Measurements from ENCODE around the gene CACNA2D2.

The CACNA2D2 gene

DNA sequence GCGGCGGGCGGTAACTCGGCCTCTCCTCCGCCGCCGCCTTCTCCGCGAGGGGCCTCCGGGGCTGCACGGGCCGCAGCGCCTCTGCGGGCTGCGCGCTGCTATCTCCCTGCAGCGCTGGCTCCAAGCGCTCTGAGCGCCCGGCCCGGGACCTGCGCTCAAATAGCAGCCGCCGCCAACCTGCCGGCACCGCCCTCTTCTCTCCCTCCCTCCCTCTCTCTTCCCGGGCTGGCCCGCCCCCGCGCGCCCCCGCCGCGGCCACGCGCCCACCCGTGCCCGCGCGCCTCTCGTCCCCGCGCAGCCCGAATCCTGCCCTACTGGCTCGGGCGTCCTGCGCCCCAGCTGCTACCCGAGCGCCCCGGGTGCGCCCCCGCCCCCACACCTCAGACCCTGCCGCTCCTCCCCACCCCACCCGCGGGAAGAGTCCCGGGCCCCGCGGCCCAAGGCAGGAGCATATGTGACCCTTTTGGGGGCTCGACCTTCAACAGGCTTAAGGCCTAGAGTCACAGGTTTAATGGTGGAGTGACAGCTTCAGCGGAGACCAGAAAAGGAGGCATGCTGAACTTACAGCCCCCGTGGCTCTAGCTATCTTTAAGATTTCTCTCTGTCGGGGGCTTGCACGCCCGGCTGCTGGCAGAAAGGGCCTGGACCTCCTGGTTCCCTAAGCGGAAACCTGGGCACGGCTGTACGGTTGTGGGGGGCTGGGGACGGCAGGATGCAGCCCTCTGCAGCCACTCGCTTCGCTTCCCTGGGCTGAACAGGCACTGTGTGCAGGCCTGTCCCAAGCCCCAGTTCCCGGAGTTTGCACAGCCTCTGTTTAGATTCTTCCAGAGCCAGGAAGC, at the start of gene CACNA2D2:
CACNA2D2 (minus strand) TSS at position 131 of the 839 bp plus-strand sequence. CDS start 211 bp downstream, outside the sequence.
- DNase-seq (ENCODE audit: low spot score) = peak; percentile 63

- DNase-seq (ENCODE audit: low spot score) = no peak
These were observed 49.2 kb upstream of the CACNA2D2 start for GRCh38 chr3:50552598-50552997.

DNA sequence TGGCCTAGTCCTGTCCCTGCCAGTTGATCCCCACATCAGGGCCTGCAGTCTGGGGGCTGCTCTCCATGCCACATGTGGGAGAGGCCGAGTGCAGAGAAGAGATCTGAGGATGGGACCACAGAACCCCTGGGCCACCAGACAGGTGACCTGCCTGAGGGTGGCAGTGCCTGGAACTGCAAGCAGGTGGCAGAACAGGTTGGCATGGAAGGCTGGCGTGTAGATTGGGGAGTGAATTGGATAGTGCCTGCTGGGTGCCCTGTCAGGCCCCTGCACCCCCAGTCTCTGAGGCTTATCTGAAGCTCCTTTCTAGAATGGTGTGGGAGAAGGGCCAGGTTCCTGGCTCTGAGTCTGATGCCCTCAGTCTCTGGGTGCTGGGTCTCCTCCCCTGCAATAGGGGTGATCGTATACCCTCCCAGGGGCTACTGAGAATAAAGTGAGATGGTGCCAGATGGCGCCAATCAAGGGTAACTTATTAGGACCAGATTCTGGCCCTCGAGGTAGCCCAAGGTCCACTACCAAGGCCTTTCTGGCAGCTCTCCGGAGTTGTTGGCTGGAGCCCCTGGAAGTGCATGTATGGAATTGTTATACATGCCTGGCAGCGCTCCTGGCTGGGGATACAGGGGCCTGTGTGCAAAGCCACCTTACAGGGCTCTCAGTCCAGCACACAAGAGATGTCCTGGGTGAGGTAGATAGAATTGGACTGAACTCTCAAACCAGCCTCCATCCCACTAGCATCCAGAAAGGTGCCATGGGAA, 48.4 kb upstream of the CACNA2D2 start:
- no peak for DNase-seq (ENCODE audit: low spot score)

DNA sequence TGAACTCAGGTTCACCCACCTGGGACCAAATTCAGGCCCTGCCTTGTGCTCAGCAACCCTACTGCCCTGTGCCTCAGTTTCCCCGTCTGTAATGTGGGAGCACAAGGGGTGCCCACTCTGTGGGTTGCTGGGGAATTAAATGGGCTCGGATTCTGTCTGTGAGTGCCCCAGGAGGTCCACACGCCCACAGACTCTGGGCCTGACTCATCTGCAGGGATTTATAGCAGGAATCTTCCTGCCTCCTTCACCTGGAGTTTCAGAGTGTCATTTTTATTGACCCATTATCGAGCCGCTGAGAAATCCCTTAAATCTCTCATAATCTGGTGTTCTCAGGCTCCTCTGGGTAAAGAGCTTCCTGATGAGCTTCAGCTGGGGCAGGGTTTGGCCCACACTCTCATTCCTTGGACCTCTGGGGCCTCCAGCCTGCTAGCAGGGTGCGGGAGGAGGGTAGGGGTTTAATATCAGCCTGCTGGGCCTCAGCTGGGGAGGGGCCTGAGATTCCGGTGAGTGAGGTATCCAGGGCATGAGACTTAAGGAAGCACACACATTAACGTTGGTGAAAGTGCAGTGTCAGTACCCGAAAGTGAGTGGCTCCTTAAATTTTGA, 47.7 kb upstream of the CACNA2D2 start:
- DNase-seq (ENCODE audit: low spot score) = no peak

GRCh38 chr3:50550079-50550736, 46.8 kb upstream of the CACNA2D2 start:
- DNase-seq (ENCODE audit: low spot score) = peak; percentile 60

DNA sequence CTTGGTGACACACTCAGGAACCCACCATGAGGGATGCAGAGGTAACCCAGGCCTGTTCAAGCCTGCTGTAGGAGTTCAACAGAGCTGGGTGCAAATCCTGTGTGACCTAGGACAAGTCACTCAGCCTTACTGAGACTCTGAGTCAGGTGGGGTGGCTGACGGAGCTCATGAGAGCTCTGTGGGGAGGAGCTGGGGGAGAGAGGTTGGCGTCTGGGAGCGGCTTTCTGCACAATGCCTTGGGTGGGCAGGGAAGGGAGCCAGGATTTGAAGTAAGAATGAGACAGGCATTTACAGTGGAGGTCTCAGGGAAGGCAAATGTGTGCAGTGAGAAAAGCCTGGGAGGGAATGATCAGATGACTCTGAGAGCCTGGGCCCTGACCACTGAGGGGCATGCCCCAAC, 45.8 kb upstream of the CACNA2D2 start:
- DNase-seq (ENCODE audit: low spot score) = no peak

- no peak for DNase-seq (ENCODE audit: low spot score)
These were observed 42.3 kb upstream of the CACNA2D2 start for GRCh38 chr3:50545781-50546180.

DNA sequence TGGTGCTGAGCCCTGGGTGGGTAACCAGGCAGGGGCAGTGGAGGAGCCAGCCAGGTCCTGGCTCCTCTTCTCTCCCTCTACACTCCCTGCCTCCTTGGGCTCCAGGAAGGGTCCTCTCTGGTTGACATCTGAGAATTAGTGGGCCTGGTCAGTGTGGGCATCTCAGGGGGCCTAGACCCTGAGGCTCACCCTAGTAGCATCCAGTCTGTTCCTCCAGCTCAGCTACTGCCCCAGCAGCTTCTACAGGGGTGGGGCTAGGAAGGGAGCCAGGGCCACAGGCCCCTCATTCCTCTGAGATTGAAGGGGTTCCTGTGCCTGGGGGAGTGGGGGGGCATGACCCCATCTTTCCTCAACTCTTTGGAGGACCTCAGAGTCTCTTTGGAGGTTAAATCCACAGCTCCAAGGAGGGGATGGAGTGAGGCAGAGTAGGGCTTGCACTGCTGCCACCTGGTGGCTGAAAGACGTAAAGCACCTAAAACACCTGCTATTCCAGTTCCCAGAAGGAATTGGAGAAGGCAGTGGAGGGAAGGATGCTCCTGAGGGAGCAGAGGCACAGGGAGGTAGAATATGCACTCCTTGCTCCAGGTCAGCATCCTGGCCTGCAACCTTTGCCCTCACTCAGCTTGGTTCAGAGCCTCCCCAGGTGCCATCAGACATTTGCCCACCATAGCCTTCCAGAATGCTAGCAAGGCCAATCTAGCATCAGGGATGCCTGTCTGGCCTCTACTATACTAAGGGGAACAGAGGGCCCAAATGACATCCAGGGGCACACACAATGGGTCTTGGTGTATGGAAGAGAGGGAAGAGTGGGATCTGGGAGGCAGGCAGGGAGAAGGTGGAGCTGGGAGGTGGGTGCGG, 39.0 kb upstream of the CACNA2D2 start:
- DNase-seq (ENCODE audit: low spot score) = peak; percentile 56

DNA sequence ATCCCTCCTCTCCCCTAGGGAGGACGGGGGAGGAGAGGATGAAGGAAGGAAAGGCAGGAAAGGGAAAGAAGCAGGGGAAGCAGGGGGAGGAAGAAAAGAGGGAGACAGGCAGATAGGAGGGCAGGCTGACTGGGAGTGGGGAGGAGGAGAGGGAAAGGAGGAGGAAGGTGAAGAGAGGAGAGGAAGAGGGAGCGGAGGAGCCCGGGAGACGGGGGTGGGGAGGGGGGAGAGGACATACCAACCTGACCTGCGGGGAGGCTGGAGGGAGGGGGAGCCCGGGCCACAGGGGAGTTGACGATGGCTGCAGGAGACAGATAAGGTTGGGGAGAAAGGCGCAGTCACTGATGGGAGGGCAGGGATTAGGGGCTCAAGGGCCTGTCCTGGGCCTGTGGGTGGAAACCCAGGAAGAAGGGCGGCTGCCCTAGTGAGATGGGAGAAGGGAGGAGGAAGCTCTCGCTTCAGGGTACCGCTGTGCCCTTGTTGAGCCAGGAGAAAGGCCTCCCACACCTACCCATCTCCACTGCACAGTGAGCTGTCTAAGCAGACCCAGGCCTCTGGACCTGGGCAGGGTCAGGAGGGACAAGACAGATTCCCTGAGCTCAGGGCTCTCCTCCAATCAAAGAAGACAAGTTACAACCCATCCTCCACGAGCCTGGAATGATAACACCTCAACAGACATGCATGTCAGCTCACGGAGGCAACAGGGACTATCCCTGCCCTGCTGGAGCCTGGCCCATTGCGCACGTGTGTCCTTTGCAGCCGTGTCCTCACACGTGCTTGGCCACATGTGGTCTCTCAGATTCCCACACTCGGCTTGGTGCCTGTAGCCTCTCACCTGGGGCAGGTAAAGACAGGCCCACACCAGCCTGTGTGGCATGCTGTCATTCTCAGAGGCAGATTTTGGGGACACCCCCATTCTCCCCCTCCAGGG, 36.2 kb upstream of the CACNA2D2 start:
- no peak for DNase-seq (ENCODE audit: low spot score)

DNA sequence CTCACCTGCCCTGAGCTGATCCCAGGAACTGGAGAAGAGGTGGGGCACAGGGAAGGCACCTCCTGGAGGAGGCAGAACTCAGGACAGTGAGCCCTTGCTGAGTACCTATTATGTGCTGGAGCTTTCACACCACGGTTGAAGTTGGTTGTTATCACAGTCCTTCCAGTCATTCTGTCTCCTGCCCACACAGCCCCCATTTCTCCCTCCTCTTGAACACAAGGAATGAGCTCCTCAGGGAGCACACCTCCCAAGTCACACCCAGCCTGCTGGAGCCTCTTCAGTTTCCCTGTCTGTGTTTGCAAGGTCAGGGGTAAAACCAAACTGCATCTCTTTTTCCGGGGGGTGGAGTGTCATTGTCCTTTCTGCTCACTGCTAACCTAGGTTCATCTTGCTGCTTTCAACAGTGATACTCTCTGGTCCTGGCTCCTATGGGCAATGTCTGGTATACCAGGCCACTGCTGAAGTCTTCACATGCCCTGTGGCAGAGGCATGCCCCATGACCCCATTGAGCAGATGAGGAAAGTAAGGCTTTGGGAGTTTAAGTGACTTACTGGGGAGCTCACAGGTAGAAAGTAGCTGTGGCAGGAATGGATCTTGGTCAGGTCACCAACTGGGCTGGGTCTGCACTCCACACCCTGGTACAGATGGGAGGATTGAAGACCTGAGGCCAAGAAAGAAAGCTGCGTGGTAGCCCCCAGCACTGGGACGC, 34.1 kb upstream of the CACNA2D2 start:
- no peak for DNase-seq (ENCODE audit: low spot score)

DNA sequence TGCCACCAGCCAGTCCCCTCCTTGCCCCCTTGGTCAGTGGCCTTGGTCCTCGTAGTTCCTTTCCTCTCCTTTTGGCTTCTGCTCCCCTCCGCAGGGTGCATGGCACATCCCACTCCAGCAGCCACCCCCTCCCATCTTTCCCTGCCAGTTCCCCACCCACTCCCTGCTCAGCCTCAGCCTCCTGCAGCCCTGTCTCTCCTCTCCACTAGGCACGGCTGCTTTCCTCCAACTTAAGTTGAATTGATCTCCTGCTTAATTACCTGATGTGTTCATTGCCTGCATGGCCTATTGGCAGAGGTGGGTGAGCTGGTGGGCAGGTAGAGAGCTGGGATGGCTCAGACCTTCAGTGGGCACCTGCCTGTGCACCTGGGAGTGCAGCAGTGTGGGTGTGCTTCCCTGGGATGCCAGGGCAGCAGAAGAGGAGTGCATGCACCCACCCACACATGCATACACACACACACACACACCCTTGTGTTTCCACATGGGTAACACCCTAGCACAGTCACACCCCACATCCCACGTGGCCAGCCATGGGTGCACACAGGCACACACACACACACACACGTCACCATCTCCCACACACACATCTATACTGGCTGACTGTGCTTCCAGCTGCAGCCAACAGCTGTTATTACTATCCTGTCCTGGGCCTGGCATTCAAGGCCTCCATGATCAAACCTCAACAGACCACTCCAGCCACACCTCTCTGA, 33.2 kb upstream of the CACNA2D2 start:
- no peak for DNase-seq (ENCODE audit: low spot score)

DNA sequence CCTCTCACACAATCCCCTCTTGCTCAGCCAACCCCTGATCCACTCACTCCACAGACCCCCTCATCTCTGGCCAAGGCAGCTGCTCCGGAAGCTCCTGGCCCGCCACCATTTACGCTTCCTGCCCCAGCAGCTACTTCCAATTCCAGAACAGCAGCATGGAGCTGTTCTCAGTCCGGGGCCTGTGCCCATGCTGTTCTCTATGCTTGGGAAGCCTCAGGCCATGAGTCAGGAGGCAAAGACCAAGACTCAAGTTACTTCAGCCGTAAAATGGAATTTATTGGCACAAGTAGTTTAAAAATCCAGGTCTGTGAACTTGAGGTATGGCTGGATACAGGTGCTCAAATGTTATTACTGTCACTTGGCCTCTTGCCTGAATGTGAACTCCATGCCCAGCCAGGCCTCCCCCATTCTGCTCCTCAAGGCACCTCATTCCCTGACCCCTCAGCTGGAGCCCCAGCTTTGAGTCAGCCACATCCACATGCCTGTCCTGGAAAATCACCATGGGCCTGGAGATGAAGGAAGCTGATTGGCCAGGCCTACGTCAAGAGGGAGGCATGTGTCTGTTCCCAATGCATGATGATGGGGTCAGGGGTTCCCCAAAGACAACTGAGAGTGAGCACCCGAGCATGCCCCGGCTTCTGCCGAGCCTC, 31.4 kb upstream of the CACNA2D2 start:
- DNase-seq (ENCODE audit: low spot score) = no peak

DNA sequence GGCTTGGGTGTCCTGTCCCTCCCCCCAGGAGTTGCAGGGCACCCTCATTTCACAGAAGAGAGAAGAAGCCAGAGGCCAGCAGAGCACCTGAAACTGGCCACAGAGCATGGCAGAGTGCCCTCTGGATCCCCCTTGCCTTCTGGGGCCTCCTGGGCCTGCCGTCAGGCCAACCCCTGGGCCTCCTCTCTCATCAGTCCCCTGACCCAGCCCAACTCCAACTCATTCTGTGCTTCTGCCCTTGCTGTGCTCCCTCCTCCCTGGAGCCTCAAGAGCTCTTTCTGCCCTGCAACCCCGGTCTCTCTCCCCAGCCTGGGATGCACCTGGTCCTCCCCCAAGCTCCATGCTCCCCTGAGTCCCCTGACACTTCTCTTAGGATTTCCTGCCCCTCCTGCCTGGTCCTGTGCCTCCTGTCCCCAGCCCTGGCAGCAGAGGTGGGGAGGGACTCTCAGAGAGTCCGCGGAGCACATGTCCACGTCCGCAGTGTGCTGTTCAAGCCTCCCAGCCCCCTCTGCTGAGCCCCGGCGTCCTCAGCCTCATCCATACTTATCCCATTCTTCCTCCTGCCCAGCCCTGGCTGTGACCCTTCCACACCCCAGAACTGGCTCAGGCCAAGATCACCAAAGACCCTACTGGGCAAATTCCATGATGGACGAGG, 30.5 kb upstream of the CACNA2D2 start:
- no peak for DNase-seq (ENCODE audit: low spot score)

GRCh38 chr3:50533316-50533715, 29.9 kb upstream of the CACNA2D2 start:
- no peak for DNase-seq (ENCODE audit: low spot score)

DNA sequence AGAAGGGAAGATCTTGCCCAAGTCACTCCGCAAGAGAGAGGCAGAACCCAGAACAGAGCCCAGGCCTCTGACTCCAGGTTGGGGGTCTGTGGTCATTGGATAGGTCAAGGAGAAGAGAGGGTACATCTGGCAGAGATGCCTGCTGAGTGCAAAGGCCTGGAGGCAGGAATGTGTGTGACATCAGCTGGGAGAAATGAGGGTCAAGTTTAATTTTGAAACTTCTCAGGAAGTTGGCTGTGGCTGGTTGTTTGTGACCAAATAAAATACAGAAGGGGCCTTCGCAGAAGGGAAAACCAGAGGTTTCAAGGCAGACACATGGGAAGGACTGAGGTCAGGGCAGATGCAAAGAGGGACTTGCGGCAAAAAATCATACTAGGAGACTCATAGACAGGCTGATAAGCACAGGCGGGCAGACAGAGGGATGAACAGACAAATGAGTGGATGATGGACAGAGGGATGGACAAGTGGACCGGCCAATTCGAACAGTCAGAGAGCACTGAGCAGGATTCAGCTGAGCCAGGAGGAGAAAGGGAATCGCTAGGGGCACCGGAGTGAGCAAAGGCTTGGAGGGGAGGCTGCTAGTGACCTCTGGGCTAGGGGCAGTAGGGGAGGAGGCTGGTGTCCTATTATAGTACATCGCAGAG, 28.8 kb upstream of the CACNA2D2 start:
- no peak for DNase-seq (ENCODE audit: low spot score)

- no peak for DNase-seq (ENCODE audit: low spot score)
These were observed 27.8 kb upstream of the CACNA2D2 start for GRCh38 chr3:50531201-50531600.
